Limb (tissue), 2 donors: ENCODE results near the gene PHPT1.
"Not testable (repeated sequence)": the region's sequence is repeated elsewhere in the genome, so short reads cannot be mapped to it uniquely, and the experiment has no call there.

Experiments
- DNase-seq, 2 donors: peaks; one replicate each; pipeline ENCODE4 v3.0.0-alpha.2; 2016; ENCODE audit errors: extremely low spot score in 2 of 2

The PHPT1 gene

DNA sequence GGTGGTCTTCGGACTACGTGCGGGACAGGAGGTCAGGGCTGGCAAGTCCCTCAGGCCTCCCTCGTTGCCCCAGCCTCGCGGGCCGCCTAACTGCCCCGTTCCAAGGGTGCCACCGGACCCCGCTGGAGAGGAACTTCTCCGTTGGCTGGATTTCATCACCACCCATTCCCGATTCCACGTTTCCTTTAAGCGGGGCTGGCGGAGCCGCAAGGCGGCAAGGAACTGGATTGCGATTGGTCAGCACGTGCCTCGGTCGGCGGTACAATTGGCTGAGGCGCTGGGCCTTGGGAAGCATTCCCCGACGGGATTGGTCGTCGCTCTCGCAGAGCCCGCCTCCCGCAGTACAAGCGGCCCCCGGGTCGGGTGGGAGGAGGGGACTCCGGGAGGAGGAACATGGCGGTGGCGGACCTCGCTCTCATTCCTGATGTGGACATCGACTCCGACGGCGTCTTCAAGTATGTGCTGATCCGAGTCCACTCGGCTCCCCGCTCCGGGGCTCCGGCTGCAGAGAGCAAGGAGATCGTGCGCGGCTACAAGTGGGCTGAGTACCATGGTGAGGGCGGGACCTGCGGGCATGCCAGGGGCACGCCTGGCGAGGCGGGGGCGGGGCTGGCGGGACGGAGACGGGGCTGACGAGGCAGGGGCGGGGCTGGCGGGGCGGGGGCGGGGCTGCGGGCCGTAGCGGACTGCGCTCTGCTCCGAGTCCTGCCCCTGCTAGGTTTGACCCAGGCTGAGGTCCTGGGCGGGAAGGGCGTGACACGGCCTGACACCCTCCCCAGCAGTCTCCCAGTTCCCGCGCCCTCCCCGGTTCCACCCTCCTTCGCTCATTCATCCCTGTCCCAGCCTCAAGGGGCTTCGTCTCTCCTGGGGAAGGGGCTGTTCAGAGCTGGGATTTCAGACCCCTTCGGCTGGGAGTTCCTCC, at the start of gene PHPT1:
TSS of gene PHPT1 (plus strand) at position 372 of the 922 bp plus-strand sequence. CDS start at position 394, 22 bp downstream.
- DNase-seq, result peak; percentile 99

DNA sequence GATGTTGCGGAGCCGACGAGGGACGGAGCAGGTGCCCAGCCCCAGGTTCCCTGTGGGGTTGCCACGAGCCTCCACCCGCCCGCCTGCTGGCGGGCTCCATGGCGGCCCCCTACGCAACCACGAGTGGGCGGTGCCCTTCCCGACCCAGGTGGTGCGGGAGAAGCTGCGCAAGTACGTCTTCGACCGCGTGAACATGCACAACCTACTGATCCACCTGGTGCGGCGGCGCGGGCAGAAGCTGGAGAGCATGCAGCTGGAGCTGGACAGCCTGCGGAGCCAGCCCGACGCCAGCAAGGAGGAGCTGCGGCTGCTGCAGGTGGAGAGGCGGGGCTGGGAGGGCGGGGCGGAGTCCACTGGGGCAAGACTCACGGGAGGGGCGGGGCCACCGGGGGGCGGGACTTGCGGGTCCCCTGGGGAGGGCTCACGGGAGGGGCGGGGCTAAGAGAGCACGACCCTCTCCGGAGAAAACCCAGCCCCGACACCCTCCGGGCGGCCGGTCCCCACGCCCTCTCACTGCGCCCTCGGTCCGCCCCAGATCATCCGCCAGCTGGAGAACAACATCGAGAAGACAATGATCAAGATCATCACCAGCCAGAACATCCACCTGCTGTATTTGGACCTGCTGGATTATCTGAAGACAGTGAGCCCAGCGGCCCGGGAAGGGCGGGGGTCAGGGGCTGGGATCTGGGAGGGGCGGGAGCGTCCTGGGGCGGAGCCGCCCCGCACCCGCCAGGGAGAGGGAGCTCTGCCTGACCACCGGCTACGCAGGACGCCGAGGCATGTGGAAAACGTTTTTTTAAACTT, 49.2 kb upstream of the PHPT1 start:
- peak in 1 of 2 donors; percentile 88 for DNase-seq

DNA sequence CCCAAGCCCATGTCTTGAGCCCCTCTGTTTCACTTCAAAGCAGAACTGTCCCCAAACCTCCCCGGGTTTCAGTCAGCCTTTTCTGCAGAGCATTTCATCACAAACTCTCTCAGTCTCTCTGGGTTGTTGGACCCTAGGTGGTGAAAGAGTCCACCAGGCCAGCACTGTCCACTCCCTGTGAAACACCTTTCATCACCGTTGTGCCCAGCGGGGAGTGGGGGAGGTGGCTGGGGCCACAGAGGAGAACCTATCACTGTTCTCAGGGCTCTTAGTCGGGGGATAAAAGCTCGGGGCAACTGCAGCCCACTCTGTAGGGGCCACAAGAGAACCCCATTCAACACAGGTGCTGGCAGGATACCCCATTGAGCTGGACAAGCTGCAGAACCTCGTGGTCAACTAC, 46.9 kb upstream of the PHPT1 start:
- no peak for DNase-seq

DNA sequence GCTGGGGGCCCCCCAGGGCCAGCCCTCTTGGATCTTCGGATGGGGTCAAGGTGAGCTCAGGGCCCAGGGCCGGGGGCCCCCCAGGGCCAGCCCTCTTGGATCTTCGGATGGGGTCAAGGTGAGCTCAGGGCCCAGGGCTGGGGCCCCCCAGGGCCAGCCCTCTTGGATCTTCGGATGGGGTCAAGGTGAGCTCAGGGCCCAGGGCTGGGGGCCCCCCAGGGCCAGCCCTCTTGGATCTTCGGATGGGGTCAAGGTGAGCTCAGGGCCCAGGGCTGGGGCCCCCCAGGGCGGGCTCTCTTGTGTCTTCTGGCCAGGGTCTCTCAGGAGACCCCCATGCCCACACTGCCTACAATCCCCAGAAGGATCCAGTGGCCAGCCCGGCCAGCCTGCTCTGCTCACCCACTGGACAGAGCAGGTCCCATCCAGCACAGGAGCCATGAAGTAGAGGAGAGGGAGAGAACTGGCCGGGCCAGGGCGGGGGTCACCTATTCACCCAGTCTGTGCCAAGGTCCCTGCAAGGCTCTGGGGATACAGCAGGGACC, 46.1 kb upstream of the PHPT1 start:
- DNase-seq, result not testable (repeated sequence)

DNA sequence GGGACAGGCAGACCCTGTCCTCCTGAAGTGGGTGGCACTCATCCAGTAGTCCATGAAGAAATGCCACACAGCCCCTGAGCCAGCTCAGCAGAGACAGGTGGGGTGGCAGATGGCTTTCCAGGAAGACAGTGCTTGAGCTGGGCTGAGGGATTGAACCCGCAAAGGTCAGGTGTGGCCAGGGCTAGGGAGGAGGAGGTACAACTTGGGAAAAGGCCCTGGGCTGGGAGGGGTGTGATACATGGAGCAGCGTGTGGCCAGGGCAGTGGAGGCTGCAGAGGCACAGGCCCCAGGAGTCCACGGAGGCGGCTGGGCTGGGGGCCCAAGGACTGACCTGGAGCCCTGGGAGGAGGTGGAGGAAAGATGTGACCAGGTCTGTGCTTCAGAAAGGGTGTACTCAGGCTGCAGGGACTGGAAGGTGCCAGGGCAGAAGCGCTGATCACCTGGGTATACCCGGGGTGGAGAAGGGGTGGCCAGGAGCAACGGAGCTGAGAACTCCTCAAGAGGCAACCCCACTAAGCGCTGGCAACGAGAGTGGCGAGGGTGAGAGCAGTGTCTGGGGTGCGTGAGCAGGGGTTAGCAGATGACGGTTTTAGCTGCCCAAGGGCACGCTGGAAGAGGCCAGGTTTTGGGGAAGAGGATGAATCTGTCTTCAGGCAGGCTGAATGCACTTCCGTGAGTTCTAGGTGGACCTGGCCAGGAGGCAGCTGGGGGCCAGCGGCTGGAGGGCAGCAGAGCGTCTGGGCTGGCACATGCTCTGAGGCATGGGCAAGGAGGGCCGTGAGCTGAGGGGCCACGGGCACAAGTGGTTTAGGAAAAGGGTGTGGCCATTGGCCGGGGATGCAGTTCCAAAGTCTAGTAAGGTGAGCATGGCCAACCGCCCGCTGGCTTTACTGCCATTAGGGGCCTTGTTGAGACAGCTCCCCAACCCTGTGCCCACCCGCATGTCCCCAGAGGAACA, 45.4 kb upstream of the PHPT1 start:
- no peak for DNase-seq

DNA sequence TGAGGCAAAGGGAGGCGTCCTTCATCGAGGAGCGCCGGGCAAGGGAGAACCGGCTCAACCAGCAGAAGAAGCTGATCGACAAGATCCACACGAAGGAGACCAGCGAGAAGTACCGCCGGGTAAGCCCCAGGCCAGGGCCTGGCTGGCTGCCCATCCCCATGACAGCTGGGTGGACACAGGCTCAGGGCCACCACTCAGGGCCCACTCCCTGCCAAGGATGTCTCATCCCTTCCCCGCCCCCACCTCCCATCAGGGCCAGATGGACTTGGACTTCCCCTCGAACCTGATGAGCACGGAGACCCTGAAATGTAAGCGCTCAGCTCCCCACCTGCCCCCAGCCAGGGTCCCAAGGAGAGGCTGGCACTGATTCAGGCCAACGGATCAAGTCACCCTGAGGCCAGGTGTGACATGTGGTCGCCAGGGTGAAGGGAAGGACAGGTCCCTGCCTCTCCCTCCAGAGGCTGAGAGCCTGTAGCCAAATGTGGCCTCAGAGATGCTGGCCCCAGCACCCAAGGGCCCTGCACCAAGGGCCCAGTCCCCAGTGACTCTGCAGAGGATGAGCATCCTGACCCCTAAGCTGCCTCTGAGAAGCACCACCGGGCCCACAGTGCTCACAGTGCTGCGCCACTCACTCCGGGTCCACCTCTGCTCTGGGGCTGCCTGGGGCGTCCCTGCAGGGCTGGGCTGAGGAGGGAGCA, 44.6 kb upstream of the PHPT1 start:
- DNase-seq, result no peak

DNA sequence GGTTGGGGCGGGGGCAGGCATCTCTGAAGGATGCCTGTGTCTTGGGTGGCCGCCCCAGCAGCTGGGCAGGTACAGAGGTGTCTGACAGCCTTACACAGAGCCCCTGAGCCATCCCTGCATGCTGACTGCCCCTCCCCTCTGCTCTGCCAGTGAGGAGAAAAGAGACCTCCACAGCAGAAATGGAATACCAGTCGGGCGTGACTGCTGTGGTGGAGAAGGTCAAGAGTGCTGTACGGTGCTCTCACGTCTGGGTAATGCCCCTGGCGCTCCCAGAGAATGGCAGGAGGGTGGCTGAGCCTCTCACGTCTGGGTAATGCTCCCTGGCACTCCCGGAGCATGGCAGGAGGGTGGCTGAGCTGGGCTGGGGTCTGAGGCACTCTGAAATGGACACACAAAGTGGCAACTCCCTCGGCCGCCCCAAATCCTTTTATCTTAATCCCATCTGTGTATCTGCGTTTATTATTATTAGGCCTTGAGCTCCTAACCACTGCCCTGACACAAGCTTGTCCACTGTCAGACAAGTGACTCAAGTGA, 43.9 kb upstream of the PHPT1 start:
- DNase-seq, result peak in 1 of 2 donors; percentile 25

DNA sequence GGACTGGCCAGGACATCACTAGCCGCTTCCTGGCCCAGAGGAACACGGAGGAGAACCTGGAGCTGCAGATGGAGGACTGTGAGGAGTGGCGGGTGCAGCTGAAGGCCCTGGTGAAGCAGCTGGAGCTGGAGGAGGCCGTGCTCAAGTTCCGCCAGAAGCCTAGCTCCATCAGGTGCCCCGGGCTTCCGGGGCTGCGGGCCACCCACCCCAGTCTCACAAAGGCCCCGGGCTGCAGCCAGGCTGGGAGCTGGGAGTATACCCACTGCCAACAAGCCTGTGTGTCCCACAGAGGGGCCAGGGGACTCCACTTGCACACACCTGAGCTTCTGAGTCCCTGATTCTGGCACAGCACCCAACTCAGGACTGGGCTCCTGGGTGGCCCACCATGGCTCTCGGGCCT, 43.1 kb upstream of the PHPT1 start:
- DNase-seq, result peak in 1 of 2 donors; percentile 32

DNA sequence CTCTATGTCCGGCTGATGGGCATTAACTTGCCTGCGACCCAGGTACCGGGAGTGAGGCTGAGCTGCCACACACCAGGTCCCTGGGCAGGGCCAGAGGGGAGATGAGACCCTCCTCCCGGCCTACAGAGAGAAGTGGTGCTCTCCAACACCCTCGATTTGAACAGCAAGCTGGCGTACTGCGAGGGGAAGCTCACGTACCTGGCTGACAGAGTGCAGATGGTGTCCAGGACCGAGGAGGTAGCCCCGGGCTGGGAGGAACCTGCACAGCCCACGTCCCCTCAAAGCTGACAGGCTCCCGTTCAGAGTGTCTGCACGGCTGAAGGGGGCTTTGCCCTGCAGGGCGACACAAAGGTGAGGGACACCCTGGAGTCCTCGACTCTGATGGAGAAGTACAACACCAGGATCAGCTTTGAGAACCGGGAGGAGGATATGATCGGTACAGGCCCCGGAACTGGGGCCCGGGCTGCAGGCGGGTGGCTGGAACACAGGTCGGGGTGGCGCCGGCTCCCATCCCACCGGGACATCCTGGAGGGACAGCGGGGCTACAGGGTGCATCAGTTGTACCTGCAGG, 42.5 kb upstream of the PHPT1 start:
- DNase-seq, result peak in 1 of 2 donors; percentile 23

DNA sequence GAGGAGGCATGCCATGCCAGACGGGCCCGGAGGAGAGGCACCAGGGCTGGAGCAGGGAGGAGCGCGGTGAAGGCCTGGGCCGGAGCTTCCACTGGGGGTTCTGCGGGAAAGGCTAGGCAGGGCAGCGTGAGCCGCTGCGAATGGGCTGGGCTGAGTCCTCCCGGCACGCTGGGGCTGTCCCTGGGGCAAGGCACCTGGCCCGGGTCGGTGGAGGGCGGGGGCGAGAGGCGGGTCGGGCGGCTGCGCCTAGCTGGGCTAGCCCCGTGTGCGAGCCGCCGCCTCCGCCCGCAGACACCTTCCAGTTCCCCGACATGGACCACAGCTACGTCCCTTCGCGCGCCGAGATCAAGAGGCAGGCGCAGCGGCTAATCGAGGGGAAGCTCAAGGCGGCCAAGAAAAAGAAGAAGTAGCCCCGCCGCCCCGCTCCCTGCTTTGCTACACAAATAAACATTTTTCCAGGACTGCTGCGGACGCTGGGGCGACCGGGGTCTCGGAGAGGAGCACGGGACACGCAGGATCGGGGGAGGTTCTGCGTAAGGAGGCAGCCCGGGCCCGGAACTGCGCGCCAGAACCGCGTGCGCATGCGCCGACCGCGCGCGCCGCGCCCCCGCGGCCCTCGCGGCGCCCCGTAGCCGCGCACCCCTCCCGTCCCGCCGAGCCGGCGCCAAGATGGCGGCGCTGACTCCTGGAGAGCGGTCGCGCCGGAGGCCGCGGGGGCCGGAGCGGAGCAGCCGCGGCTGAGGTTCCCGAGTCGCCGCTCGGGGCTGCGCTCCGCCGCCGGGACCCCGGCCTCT, 41.7 kb upstream of the PHPT1 start, which contains the start of gene RABL6:
TSS of gene RABL6 (plus strand) at position 668 of the 794 bp plus-strand sequence. CDS start 249 bp downstream, outside the sequence.
- DNase-seq, result peak; percentile 78 to 90

DNA sequence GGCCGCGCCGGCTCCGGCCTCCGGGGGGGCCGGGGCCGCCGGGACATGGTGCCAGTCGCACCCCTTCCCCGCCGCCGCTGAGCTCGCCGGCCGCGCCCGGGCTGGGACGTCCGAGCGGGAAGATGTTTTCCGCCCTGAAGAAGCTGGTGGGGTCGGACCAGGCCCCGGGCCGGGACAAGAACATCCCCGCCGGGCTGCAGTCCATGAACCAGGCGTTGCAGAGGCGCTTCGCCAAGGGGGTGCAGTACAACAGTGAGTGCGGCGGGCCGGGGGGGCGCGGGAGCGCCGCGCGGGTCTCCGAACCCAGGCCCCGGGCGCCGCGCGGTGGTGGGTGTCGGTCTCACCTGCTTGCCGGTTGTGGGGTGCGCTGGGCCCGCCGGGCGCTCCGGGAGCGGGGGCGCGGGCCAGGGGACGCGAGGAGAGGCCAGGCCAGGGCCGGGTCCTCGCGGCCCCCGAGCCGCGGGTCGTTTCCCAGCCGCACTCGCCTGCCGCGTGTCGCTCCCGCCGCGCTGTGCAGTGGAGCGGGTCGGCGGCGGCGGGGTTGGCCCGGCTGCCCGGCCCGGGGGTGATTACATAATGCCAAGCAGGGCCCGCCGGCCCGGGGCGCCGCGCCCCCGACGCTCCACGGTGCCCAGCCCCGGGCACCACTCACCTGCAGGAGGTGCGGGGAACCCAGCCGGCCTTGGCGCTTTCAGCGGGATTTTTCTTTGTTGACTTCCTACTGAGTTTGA, 41.0 kb upstream of the PHPT1 start:
- no peak for DNase-seq

DNA sequence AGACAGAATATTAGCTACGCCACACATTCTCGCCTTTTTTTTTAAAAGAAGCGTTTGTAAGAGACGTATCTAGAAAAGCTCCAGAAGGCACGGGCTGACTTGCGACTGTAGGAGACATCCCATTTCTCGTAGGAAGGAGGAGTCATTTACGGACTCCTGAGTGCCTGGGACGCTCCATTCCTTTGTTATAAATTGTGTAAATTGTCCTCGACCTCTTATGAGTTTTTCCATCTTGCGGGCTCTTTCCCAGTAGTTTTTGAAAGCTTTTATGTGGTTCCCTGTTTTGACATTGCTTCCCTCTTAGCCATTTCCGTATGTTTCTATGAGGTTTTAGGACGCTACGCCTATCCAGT, 40.4 kb upstream of the PHPT1 start:
- no peak for DNase-seq

DNA sequence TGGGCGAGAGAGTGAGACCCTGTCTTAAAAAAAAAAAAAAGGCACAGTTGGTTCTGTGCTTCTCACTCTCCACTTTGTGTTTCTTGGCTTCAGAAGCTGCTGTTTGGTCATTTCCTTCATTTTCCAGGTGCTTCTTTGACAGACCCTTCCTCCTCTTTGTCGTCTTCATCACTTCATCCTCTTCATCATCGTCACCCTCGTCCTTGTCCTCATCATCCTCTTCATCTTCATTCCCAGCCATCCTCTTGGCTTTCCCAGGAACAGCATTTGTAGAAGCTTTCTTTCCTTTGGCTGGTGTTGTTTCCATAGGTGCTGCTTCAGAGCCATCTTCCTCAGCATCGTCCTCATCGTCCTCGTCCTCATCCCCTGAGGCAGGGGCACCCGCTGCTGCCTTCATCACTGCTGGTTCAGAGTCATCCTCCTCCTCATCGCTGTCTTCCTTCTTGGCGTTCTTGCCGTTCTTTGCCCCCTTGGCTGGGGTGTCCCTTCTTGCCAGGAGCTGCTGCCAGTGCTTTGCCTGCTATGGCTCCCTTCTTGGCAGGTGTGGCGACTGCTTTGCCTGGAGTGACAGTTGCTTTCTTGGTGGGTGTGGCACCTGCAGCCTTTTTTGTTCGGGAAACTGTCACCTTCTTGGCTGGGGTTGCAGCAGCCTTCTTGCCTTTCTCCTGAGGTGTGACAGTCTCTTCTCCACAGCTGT, 34.3 kb upstream of the PHPT1 start:
- no peak for DNase-seq

DNA sequence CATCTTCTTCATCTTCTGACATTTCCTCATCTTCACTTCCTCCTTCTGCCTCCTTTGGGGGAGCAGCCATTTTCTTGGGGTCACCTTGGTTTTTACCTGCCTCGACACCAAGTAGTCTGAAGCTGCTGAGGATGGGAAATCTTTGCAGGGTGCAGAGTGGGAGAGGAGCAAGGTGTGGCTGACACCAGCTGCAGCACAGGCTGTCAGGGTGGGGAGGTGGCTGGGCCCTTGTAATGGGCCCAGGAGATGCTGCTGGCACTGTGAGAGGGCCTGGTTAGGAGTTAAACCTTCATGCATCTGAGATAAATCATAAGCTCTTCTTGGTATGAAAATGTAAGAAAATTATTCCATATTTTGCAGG, 33.8 kb upstream of the PHPT1 start:
- DNase-seq, result no peak

DNA sequence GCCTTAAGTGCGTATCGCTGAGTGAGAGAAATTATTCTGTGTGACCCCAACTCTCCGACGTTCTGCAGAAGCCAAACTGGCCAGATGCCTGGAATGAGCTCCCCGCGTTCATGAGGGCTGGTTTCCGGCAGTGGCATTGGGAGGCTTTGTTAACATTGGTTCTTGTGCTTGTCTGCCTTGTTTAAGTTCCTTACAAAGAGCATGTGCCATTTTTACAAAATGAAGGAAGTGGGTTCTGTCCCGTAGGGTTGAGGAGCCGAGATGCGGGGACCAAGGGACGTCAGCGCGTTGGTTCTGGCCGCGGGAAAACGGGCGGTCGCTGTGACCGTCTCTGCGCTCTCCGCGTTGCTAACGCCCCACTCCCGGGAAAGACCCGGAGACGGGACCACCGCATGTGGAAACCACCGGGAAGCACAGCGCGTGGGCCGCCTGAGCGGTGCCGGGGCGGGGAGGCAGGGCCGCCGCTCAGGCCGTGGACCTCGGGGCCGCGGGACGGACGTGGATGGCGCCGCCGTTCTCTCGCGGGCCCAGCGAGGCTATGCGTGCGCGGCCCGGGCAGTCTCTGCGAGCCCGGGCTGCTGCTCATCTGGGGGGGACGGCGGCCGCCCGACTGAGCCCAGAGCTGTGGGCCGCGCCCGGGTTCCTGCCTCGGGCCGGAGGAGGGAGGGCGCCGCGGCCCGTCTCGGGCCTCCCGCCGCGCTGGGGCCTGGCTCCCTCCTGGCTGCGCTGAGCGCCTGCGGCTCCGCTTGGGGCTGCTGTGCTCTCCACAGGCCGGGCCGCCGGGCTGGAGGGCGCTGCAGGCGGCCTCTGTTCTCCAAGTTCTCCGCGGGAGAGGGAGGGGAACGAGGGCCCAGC, 28.0 kb upstream of the PHPT1 start:
- peak in 1 of 2 donors; percentile 50 for DNase-seq

DNA sequence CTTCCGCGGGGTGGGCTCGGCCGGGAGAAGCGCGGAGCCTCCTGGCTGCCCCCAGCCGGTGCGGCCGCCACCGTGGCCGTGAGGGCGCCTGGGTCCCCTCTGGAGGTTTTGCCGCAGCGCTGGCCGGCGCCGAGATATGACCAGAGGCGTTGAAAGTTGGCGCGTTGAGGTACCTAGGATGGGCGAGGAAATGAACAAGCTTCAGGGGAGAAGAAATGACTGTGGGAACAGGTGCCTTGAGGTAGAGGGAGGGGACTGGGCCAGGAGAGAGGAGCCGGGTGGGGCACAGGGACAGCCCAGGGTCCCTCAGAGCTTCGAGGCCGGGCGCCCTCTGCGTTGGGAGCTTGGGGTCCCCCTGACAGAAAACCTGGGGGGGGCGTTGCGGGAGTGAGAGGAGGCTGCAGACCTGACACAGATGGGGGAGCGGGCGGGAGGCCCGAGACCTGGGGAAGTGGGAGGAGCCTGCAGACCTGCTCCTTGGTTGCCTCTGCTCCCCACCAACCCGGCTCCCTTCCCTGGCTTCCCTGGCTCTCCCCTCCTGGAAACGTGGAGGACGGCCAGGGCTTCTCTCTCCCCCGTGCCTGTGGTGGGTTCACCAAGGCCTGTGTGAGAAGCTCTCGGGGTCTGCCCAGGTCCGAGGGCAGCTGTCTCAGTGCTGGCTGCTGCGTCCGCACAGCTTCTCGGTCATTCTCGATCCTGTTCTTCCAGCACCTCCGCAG, 27.2 kb upstream of the PHPT1 start:
- DNase-seq, result no peak
